Measurements from ENCODE around the gene PBOV1.

GRCh38 chr6:138201836-138202235 lies 16.5 kb downstream of the PBOV1 start:
- TF ChIP-seq CTCF (IDR thresholded peaks at IDR 0.05) (no peak), POLR2A (IDR thresholded peaks at IDR 0.05) (no peak)
